SK-N-SH treated with all-trans-retinoic acid at 6 μM for 48 hours (cell line): ENCODE results near the gene TMEM167A.

Experiments
- ATAC-seq: fragments of 200-7000 bp; cut with Tn5 transposase; 3 replicates; pipeline ENCODE4 v1.9.1; 2020; ENCODE audit warnings: mild to moderate bottlenecking, moderate library complexity
- ARNTL ChIP-seq: fragments of 450-650 bp; formaldehyde crosslinking; IDR thresholded peaks from 2 replicates; pipeline ENCODE4 v1.5.0; 2020; ENCODE audit warnings: low read depth, mild to moderate bottlenecking, moderate library complexity, borderline replicate concordance
- BACH2 ChIP-seq: fragments of 250-450 bp; sonication (Bioruptor Pico); IDR thresholded peaks from 2 replicates; pipeline ENCODE4 v1.9.0; 2021; ENCODE audit warnings: mild to moderate bottlenecking, borderline replicate concordance
- CSDC2 ChIP-seq: fragments of 250-450 bp; sonication (Bioruptor Pico); IDR thresholded peaks from 2 replicates; pipeline ENCODE4 v1.5.0; 2020; ENCODE audit warnings: mild to moderate bottlenecking, moderate library complexity
- ESRRG ChIP-seq: fragments of 250-450 bp; sonication (Bioruptor Pico); IDR thresholded peaks from 2 replicates; pipeline ENCODE4 v1.6.1; 2021; ENCODE audit warnings: mild to moderate bottlenecking
- GLIS3 ChIP-seq: fragments of 250-450 bp; sonication (Bioruptor Pico); IDR thresholded peaks from 2 replicates; pipeline ENCODE4 v1.5.0; 2020; ENCODE audit warnings: mild to moderate bottlenecking, moderate library complexity
- ISL1 ChIP-seq: fragments of 250-450 bp; sonication (Bioruptor Pico); IDR thresholded peaks from 2 replicates; pipeline ENCODE4 v2.1.2; 2022; ENCODE audit warnings: mild to moderate bottlenecking, moderate library complexity
- OSR1 ChIP-seq: fragments of 250-450 bp; sonication (Bioruptor Pico); IDR thresholded peaks from 2 replicates; pipeline ENCODE4 v1.8.0; 2022; ENCODE audit warnings: moderate library complexity, mild to moderate bottlenecking, inconsistent platforms
- PPARA ChIP-seq: fragments of 250-450 bp; sonication (Bioruptor Pico); IDR thresholded peaks from 2 replicates; pipeline ENCODE4 v1.5.0; 2020; ENCODE audit warnings: mild to moderate bottlenecking, borderline replicate concordance
- RARB ChIP-seq: fragments of 250-450 bp; sonication (Bioruptor Pico); IDR thresholded peaks from 2 replicates; pipeline ENCODE4 v1.8.0; 2021; ENCODE audit warnings: mild to moderate bottlenecking, moderate library complexity
- SNAI2 ChIP-seq: fragments of 250-450 bp; sonication (Bioruptor Pico); IDR thresholded peaks from 2 replicates; pipeline ENCODE4 v1.5.0; 2020; ENCODE audit warnings: mild to moderate bottlenecking, moderate library complexity
- TOX ChIP-seq: fragments of 250-450 bp; sonication (Bioruptor Pico); IDR thresholded peaks from 2 replicates; pipeline ENCODE4 v1.8.0; 2021; ENCODE audit warnings: mild to moderate bottlenecking, moderate library complexity, borderline replicate concordance
- ZC3H10 ChIP-seq: fragments of 250-450 bp; sonication (Bioruptor Pico); IDR thresholded peaks from 2 replicates; pipeline ENCODE4 v1.5.1; 2021; ENCODE audit warnings: mild to moderate bottlenecking, moderate library complexity
- ZFP3 ChIP-seq: fragments of 250-450 bp; sonication (Bioruptor Pico); IDR thresholded peaks from 2 replicates; pipeline ENCODE4 v1.5.0; 2020; ENCODE audit warnings: mild to moderate bottlenecking, moderate library complexity
- ZFP30 ChIP-seq: fragments of 450-650 bp; formaldehyde crosslinking; IDR thresholded peaks from 2 replicates; pipeline ENCODE4 v1.5.0; 2022; ENCODE audit warnings: mild to moderate bottlenecking, moderate library complexity
- ZNF565 ChIP-seq: fragments of 450-650 bp; formaldehyde crosslinking; conservative IDR thresholded peaks from 2 replicates; pipeline ENCODE4 v1.5.0; 2020; ENCODE audit warnings: low read depth, mild to moderate bottlenecking, moderate library complexity
- ZNF70 ChIP-seq: fragments of 450-650 bp; formaldehyde crosslinking; IDR thresholded peaks from 2 replicates; pipeline ENCODE4 v1.5.0; 2020; ENCODE audit warnings: mild to moderate bottlenecking, moderate library complexity
- TF ChIP-seq, protein P1 (sequence below): fragments of 250-450 bp; sonication (Bioruptor Pico); IDR thresholded peaks from 2 replicates; pipeline ENCODE4 v1.8.0; 2021; ENCODE audit warnings: low read depth, mild to moderate bottlenecking, moderate library complexity, borderline replicate concordance
- TF ChIP-seq, protein P2 (sequence below): fragments of 250-450 bp; sonication (Bioruptor Pico); IDR thresholded peaks from 2 replicates; pipeline ENCODE4 v1.5.1; 2020; ENCODE audit warnings: low read depth, mild to moderate bottlenecking, moderate library complexity
- TF ChIP-seq, protein P3 (sequence below): fragments of 250-450 bp; sonication (Bioruptor Pico); IDR thresholded peaks from 2 replicates; pipeline ENCODE4 v1.8.0; 2020; ENCODE audit warnings: mild to moderate bottlenecking, moderate library complexity, borderline replicate concordance
- TF ChIP-seq, protein P4 (sequence below): fragments of 250-450 bp; sonication (Bioruptor Pico); IDR thresholded peaks from 2 replicates; pipeline ENCODE4 v1.5.1; 2021; ENCODE audit warnings: mild to moderate bottlenecking, moderate library complexity
- TF ChIP-seq, protein P5 (sequence below): fragments of 250-450 bp; sonication (Bioruptor Pico); IDR thresholded peaks from 2 replicates; pipeline ENCODE4 v1.5.0; 2020; ENCODE audit warnings: mild to moderate bottlenecking, moderate library complexity

TMEM167A gene

DNA sequence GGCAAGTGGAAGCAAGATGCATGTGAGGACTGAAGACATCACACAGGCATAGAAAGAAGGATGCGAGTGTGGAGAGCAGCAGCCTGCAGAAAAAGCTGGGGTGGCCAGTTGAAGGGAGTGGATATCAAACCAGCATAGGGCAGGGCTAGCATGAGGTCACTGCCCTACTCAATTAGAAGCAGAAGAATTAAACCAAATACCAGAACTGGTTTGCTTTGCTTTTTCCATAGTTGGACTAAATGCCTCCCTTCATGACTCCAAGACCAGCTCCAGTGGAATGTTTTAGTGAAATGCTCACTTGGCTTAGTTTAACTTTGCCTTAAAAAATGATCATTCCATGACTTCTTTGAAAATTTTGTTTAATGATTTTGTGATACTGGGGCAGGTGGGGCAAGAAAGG is 45.8 kb downstream of the TMEM167A start:
- TF ChIP-seq ARNTL (CRISPR knock-in tag) (no peak), TOX (CRISPR knock-in tag) (no peak), RARB (CRISPR knock-in tag) (no peak), CSDC2 (CRISPR knock-in tag) (no peak), ZNF565 (CRISPR knock-in tag) (no peak), ZFP3 (CRISPR knock-in tag) (no peak), GLIS3 (CRISPR knock-in tag) (no peak)
- TF ChIP-seq, protein P1, sequence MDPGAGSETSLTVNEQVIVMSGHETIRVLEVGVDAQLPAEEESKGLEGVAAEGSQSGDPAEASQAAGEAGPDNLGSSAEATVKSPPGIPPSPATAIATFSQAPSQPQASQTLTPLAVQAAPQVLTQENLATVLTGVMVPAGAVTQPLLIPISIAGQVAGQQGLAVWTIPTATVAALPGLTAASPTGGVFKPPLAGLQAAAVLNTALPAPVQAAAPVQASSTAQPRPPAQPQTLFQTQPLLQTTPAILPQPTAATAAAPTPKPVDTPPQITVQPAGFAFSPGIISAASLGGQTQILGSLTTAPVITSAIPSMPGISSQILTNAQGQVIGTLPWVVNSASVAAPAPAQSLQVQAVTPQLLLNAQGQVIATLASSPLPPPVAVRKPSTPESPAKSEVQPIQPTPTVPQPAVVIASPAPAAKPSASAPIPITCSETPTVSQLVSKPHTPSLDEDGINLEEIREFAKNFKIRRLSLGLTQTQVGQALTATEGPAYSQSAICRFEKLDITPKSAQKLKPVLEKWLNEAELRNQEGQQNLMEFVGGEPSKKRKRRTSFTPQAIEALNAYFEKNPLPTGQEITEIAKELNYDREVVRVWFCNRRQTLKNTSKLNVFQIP (CRISPR knock-in tag): no peak
- TF ChIP-seq, protein P2, sequence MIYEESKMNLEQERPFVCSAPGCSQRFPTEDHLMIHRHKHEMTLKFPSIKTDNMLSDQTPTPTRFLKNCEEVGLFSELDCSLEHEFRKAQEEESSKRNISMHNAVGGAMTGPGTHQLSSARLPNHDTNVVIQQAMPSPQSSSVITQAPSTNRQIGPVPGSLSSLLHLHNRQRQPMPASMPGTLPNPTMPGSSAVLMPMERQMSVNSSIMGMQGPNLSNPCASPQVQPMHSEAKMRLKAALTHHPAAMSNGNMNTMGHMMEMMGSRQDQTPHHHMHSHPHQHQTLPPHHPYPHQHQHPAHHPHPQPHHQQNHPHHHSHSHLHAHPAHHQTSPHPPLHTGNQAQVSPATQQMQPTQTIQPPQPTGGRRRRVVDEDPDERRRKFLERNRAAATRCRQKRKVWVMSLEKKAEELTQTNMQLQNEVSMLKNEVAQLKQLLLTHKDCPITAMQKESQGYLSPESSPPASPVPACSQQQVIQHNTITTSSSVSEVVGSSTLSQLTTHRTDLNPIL: no peak
- ATAC-seq: no peak

DNA sequence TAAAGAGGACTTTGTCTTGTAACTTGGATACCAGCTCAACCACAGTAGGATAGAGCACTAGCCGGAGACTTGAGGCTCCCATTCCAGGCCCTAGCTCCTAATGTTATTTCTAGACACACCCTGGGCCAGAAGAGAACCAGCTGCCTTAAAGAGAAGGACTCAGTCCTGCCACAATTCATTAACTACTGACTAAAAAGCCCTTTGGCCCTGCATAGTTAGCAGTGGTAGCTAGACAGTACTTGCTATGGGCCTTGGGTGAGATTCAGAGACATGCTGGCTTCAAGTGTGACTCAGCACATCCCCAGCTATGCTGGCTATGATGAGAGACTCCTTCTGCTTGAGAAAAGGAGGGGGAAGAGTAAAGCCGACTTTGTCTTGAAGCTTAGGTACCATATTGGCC is 47.3 kb downstream of the TMEM167A start:
- ATAC-seq: peak; percentile 28; the same call in 2 of the 3 replicates
- no peak for TF ChIP-seq ZC3H10 (CRISPR knock-in tag)
- no peak for TF ChIP-seq ESRRG (CRISPR knock-in tag)
- TF ChIP-seq OSR1 (CRISPR knock-in tag): no peak
- TF ChIP-seq, protein P3, sequence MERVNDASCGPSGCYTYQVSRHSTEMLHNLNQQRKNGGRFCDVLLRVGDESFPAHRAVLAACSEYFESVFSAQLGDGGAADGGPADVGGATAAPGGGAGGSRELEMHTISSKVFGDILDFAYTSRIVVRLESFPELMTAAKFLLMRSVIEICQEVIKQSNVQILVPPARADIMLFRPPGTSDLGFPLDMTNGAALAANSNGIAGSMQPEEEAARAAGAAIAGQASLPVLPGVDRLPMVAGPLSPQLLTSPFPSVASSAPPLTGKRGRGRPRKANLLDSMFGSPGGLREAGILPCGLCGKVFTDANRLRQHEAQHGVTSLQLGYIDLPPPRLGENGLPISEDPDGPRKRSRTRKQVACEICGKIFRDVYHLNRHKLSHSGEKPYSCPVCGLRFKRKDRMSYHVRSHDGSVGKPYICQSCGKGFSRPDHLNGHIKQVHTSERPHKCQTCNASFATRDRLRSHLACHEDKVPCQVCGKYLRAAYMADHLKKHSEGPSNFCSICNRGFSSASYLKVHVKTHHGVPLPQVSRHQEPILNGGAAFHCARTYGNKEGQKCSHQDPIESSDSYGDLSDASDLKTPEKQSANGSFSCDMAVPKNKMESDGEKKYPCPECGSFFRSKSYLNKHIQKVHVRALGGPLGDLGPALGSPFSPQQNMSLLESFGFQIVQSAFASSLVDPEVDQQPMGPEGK (CRISPR knock-in tag): no peak
- no peak for TF ChIP-seq PPARA (CRISPR knock-in tag)
- TF ChIP-seq SNAI2 (CRISPR knock-in tag): no peak
- no peak for TF ChIP-seq ARNTL (CRISPR knock-in tag)
- TF ChIP-seq, protein P4, sequence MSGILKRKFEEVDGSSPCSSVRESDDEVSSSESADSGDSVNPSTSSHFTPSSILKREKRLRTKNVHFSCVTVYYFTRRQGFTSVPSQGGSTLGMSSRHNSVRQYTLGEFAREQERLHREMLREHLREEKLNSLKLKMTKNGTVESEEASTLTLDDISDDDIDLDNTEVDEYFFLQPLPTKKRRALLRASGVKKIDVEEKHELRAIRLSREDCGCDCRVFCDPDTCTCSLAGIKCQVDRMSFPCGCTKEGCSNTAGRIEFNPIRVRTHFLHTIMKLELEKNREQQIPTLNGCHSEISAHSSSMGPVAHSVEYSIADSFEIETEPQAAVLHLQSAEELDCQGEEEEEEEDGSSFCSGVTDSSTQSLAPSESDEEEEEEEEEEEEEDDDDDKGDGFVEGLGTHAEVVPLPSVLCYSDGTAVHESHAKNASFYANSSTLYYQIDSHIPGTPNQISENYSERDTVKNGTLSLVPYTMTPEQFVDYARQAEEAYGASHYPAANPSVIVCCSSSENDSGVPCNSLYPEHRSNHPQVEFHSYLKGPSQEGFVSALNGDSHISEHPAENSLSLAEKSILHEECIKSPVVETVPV (CRISPR knock-in tag): no peak
- TF ChIP-seq BACH2 (CRISPR knock-in tag): no peak
- no peak for TF ChIP-seq RARB (CRISPR knock-in tag)
- no peak for TF ChIP-seq ZNF70 (CRISPR knock-in tag)
- no peak for TF ChIP-seq ZFP3 (CRISPR knock-in tag)
- TF ChIP-seq GLIS3 (CRISPR knock-in tag): no peak
- no peak for TF ChIP-seq TOX (CRISPR knock-in tag)
- TF ChIP-seq CSDC2 (CRISPR knock-in tag): no peak

DNA sequence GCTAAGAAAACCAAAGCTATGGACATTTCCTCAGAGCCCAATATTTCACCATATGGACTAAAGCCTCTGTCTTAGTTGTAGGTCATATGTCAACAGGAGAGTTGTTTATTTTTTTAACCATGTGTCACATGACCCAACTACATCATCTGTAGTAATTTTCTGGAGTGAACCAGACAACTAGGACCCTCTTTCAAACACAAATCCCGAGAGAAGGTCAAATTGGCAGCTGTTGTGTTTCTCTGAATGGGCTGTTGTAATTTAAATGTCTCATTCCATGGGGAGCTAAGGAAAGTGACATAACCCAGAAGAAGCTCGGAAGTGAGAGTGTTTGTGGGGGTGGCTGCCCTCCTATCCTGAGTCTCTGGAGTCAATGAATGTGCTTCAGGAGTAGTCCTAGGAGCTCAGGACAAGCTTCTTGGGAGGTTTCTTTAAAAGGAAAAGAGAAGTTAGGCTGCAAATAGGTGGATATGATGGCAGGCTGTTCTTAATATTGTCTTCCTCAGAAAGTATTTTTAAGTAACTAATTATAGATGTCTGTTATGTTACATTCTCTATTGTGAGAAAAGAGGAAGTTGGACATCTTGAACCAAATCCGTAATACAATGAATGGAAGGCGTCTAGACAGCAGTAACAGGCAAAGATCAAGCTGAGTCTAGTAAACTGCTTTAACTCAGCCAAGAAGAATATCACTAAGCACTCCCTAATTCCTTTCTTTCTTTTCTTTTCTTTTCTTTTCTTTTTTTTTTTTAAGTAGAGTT is 50.1 kb downstream of the TMEM167A start:
- no peak for ATAC-seq
- TF ChIP-seq ISL1: no peak

DNA sequence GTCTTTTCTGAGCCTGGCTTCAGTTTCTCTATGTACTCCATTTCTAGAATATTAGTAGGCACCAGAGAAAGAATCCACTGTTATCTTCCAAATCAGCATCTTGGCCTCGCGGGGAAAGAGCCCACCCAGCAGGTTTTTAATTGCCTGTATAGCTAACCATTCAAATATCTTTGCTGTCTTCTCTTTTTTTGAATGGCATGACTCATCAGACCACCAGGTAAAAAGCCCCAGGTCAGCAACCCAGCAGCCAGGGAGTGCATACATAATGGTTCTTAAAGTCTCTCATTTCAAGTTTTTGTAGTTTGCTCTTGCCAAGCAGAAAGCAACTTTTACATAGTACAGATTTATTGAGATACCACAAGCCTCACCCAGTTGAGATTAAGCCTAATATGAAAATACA is 50.7 kb downstream of the TMEM167A start:
- TF ChIP-seq ZFP30 (CRISPR knock-in tag): no peak
- TF ChIP-seq, protein P2: no peak
- TF ChIP-seq, protein P5, sequence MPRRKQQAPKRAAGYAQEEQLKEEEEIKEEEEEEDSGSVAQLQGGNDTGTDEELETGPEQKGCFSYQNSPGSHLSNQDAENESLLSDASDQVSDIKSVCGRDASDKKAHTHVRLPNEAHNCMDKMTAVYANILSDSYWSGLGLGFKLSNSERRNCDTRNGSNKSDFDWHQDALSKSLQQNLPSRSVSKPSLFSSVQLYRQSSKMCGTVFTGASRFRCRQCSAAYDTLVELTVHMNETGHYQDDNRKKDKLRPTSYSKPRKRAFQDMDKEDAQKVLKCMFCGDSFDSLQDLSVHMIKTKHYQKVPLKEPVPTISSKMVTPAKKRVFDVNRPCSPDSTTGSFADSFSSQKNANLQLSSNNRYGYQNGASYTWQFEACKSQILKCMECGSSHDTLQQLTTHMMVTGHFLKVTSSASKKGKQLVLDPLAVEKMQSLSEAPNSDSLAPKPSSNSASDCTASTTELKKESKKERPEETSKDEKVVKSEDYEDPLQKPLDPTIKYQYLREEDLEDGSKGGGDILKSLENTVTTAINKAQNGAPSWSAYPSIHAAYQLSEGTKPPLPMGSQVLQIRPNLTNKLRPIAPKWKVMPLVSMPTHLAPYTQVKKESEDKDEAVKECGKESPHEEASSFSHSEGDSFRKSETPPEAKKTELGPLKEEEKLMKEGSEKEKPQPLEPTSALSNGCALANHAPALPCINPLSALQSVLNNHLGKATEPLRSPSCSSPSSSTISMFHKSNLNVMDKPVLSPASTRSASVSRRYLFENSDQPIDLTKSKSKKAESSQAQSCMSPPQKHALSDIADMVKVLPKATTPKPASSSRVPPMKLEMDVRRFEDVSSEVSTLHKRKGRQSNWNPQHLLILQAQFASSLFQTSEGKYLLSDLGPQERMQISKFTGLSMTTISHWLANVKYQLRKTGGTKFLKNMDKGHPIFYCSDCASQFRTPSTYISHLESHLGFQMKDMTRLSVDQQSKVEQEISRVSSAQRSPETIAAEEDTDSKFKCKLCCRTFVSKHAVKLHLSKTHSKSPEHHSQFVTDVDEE (CRISPR knock-in tag): no peak
- no peak for TF ChIP-seq OSR1 (CRISPR knock-in tag)
- TF ChIP-seq ZNF565 (CRISPR knock-in tag): no peak
- no peak for ATAC-seq
